Stimulated activated CD4-positive, alpha-beta T cell treated with anti-CD3 and anti-CD28 coated beads, Interleukin-15, amount 100 ng/mL, for 1 hour (primary cell): ENCODE results near the gene RGS7.
"Not testable (repeated sequence)": the region's sequence is repeated elsewhere in the genome, so short reads cannot be mapped to it uniquely, and the experiment has no call there.

ENCODE experiments used
- DNase-seq, 2 donors: peaks; one replicate each; pipeline ENCODE4 v3.0.0-alpha.2; 2020; ENCODE audit warnings: low read depth in 1 of 2, low spot score in 1 of 2

RGS7 gene

GRCh38 chr1:241141646-241142045 is 215.4 kb downstream of the RGS7 start:
- not testable (repeated sequence) for DNase-seq

GRCh38 chr1:241140670-241141069 is 216.3 kb downstream of the RGS7 start:
- DNase-seq: no peak

- DNase-seq: no peak
Observed at GRCh38 chr1:241139047-241139446, 218.0 kb downstream of the RGS7 start.

GRCh38 chr1:241138248-241138647 is 218.8 kb downstream of the RGS7 start:
- DNase-seq: no peak

- no peak for DNase-seq
Observed at GRCh38 chr1:241136389-241136788, 220.6 kb downstream of the RGS7 start.

- no peak for DNase-seq
Observed at GRCh38 chr1:241131636-241132194, 225.3 kb downstream of the RGS7 start.

- no peak for DNase-seq
Observed at GRCh38 chr1:241130881-241131280, 226.1 kb downstream of the RGS7 start.

- no peak for DNase-seq
Observed at GRCh38 chr1:241129207-241129960, 227.6 kb downstream of the RGS7 start.

- DNase-seq: no peak
Observed at GRCh38 chr1:241125286-241125685, 231.7 kb downstream of the RGS7 start.

GRCh38 chr1:241118049-241118448 is 239.0 kb downstream of the RGS7 start:
- no peak for DNase-seq

GRCh38 chr1:241115784-241116183 is 241.2 kb downstream of the RGS7 start:
- DNase-seq: no peak

- DNase-seq: no peak
Observed at GRCh38 chr1:241114699-241115233, 242.2 kb downstream of the RGS7 start.

- DNase-seq: no peak
Observed at GRCh38 chr1:241113557-241113956, 243.4 kb downstream of the RGS7 start.

GRCh38 chr1:241109039-241109438 is 248.0 kb downstream of the RGS7 start:
- DNase-seq: no peak

GRCh38 chr1:241105147-241105546 is 251.9 kb downstream of the RGS7 start:
- DNase-seq: no peak

- no peak for DNase-seq
Observed at GRCh38 chr1:241102664-241103063, 254.3 kb downstream of the RGS7 start.

- no peak for DNase-seq
Observed at GRCh38 chr1:241101622-241102021, 255.4 kb downstream of the RGS7 start.

GRCh38 chr1:241097479-241097878 is 259.5 kb downstream of the RGS7 start:
- no peak for DNase-seq

- DNase-seq: no peak
Observed at GRCh38 chr1:241096982-241097381, 260.0 kb downstream of the RGS7 start.

GRCh38 chr1:241095847-241096246 is 261.2 kb downstream of the RGS7 start:
- DNase-seq: no peak

GRCh38 chr1:241090798-241091197 is 266.2 kb downstream of the RGS7 start:
- no peak for DNase-seq

GRCh38 chr1:241089066-241089465 is 267.9 kb downstream of the RGS7 start:
- not testable (repeated sequence) for DNase-seq

GRCh38 chr1:241088075-241088474 is 268.9 kb downstream of the RGS7 start:
- not testable (repeated sequence) for DNase-seq
